Fibroblast of villous mesenchyme (primary cell): ENCODE results near the gene MZT2B. TPM values are rescaled to one million over a fixed set of nuclear protein-coding genes. Genes with fewer than 3 reads are reported as not detected.
"Not testable (repeated sequence)": the region's sequence is repeated elsewhere in the genome, so short reads cannot be mapped to it uniquely, and the experiment has no call there.

Experiments
- DNase-seq: peaks from one replicate; pipeline ENCODE4 v3.0.0-alpha.2; 2010; ENCODE audit warnings: low read depth
- H3K4me3 ChIP-seq: 2 replicates; pipeline ENCODE4 v1.5.1; 2011; ENCODE audit warnings: low read depth, mild to moderate bottlenecking, low read length
- total RNA-seq: library from RNA; depleted of rRNA; stranded (reverse); fragments of >200 nt; gene quantifications from 2 replicates; pipeline ENCODE4 v1.2.3, GENCODE V29; 2012
- TF ChIP-seq, protein P1 (sequence below): IDR thresholded peaks from 2 replicates; pipeline ENCODE4 v1.5.1; 2012; ENCODE audit warnings: low read depth, mild to moderate bottlenecking, low read length; ENCODE audit not compliant: insufficient read depth

Gene MZT2B
- total RNA-seq, 1 donor: 141 TPM

DNA sequence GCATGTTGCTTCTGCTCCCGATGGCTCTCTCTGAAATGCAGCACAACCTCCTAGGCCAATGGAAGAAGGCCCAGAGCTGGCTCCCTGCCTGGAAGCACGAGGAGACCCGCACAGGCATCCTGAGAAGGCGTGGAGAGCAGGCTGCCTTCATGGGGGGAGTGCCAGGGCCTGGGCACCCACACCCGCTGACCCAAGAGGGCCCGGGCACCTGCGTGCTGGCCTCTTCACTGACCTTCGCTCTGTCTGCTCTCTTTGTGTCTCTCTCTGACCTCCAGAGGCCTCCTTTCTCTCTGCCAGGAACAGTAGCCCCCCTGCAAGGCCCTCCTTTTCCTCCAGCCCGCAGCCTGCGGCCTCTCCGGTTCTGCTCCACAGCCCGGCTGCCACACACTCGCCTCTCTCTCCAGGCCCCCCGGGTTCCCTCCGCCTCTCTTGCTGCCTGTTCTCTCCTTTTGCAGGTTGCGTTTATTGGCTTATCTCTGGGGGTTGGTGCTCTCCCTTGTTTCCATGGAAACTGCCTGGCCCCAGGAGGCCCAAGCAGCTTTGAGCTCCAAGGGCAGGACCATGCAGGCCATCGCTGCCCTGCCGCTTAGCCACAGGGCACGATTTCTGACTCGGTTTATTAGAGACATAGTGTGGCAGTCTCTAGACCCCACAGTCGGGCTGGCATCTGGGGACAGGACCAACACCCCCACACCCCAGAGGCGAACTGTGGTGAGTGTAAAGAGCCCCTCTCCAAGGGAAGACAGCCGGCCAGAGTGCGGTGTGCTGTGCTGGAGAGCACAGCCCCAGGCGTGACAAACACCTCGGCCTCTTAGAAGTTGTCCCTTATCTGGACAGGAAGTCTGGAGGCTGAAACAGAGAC lies 1.7 kb downstream of the MZT2B start:
- peak overlapping the region; percentile 61 for H3K4me3 ChIP-seq
- TF ChIP-seq, protein P1, sequence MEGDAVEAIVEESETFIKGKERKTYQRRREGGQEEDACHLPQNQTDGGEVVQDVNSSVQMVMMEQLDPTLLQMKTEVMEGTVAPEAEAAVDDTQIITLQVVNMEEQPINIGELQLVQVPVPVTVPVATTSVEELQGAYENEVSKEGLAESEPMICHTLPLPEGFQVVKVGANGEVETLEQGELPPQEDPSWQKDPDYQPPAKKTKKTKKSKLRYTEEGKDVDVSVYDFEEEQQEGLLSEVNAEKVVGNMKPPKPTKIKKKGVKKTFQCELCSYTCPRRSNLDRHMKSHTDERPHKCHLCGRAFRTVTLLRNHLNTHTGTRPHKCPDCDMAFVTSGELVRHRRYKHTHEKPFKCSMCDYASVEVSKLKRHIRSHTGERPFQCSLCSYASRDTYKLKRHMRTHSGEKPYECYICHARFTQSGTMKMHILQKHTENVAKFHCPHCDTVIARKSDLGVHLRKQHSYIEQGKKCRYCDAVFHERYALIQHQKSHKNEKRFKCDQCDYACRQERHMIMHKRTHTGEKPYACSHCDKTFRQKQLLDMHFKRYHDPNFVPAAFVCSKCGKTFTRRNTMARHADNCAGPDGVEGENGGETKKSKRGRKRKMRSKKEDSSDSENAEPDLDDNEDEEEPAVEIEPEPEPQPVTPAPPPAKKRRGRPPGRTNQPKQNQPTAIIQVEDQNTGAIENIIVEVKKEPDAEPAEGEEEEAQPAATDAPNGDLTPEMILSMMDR: no peak
- peak; percentile 21 for DNase-seq

DNA sequence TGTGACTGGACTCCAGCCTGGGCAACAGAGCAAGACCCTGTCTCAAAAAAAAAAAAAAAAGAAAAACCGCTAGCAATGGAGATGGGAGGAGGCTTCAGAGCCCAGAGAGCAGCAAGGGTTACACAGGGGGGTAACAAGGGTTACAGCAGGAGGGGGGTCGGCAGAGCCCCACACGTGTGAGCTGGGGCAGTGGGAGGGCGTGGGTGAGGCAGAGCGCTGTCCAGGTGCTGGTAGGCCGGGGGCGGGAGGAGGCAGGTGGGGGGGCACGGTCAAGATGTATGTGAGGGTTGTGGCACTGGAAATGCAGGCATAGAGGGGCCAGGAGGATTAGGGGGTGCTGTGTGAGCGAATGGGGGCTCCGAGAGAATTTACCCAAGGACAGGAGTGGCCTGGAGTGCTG lies 3.4 kb downstream of the MZT2B start:
- H3K4me3 ChIP-seq: no peak overlapping the region
- TF ChIP-seq, protein P1: no peak
- DNase-seq: no peak

DNA sequence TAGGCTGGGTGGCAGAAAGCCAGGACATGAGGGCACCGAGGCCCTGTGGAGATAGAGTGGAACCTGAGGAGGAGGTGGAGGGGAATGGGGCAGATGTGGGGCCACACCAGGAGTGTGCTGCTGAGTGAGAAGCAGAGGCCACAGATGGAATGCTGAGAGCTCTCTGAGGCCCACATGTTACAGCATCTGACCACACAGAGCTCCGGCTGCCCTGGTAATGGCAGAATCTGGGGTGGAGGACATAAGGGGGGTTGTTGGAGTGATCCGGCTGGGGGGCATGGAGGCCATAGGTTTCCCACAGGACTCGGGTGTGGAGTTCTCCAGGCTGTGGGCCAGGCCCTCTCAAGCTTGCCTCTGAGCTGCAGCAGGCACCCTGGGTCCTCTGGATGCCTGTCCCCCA lies 3.8 kb downstream of the MZT2B start:
- TF ChIP-seq, protein P1: no peak
- DNase-seq: no peak
- H3K4me3 ChIP-seq: no peak overlapping the region

DNA sequence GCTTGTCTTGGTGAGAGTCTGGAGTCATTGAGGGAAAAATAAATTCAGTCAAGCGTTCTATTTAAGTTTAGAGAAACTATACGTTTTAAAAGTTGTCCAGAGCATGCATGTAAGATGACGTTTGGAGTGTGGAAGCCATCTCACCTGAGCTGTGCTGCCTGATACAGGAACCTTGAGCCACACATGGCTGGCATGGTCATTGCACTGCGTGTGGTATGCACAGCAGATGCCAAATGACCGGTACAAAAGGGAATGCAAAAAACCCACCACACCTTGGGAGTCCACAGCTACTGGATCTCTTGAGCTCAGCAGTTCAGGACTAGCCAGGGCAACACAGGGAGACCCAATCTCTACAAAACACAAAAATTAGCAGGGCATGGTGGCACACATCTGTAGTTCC lies 4.3 kb downstream of the MZT2B start:
- TF ChIP-seq, protein P1: no peak
- DNase-seq: no peak
- no peak overlapping the region for H3K4me3 ChIP-seq

DNA sequence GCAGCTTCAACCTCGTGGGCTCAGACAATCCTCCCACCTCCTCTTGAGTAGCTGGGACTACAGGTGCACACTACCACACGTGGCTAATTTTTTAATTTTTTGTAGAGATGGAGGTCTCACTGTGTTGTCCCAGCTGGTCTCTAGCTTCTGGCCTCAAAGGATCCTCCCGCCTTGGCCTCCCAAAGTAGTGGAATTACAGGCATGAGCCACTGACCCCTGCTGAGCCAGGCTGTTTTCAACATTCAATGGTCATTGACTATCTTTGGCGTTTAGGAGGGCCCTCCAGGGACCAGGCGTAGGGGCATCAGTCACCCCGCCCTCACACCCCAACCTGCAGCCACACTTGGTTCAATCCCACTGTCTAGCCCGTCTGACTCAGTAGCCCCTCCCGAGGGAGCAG lies 5.2 kb downstream of the MZT2B start:
- TF ChIP-seq, protein P1: no peak
- no peak for DNase-seq
- no peak overlapping the region for H3K4me3 ChIP-seq

DNA sequence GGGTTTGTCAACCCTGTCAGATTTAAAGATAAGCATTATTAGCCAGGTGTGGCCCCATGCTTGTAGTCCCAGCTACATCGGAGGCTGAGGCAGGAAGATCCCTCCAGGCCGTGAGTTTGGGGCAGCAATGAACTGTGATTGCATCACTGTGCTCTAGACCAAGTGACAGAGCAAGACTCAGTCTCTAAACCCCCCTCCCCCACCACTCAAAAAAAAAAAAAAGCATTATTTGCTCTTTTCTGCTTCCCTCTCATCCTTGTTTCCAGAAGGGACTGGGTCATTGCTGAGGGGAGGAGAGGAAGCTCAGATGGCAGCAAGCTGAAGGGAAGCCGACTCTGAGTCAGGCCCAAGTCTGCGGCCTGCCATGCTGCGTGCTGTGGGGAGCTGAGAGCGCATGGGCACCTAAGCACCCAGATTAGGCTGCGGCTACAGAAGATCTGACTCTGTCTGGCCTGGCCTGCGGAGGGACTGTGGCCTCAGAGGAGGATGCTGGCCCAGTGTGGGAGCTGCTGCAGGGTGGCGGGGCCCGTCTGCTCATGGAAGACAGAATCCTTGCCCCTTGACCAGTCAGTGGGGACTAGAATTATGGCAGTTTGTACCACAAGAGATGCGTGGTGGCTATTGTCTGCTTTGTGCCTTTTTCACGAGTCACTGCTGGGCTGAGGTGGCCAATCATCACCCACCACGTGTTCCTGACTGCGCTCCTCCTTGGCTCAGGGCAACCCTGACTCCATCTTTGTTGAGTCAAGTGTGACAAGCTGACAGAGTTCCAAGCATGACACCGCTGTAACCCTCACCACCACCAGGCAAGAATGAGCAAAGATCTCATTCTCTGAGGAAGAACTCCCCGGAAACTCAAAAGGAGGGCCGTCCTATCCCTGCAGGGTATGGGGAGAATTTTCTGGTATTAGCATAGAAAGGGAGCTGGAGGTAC lies 6.1 kb downstream of the MZT2B start:
- not testable (repeated sequence) for DNase-seq, H3K4me3 ChIP-seq

DNA sequence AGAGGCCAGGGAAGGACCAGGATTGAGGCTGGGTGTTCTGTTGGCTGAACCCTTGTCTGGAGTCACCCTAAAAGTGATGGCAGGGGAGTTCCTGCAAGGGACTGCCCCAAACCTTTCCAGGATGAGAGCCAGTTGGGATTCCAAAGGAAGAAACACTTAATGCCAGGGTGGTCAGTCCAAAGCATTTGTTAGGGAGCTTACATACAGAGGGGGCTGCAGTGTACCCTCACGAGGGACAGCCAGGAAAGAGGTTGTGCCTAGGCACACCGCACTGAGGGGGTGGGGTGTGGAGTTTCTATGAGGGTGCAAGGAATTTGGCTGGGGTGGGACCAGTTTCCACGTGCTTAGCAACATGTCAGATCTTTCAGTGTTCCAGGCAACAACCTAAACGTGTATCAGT lies 6.9 kb downstream of the MZT2B start:
- not testable (repeated sequence) for DNase-seq

More for the DNA sequence above, 6.9 kb downstream of the MZT2B start:
- not testable (repeated sequence) for H3K4me3 ChIP-seq
